ENCODE measurements around the gene NTNG1.
"Not testable (repeated sequence)": the region's sequence is repeated elsewhere in the genome, so short reads cannot be mapped to it uniquely, and the experiment has no call there.

NTNG1 gene

GRCh38 chr1:107142666-107143065 lies 1.8 kb downstream of the NTNG1 start:
- no peak for DNase-seq (ENCODE audit: low read depth, low spot score)

DNA sequence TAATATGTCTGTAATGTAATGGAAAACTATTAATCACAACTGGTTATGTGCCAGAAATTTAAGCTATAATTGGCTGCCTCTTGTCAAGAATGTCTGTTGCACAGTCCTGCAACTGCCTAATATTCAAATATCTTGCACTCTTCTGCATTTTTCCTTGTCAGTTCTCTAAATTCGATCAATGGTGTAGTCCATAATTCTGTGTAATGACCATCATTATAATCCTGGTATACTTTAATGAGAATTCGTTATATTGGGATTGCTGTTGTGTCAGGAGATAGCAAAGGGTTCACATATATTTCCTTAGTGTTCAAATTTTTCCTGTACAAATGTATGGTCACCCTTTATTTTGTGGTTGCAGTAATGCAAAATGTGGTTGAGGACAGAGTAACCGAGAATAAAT lies 4.8 kb downstream of the NTNG1 start:
- DNase-seq (ENCODE audit: low read depth, low spot score), result no peak

DNA sequence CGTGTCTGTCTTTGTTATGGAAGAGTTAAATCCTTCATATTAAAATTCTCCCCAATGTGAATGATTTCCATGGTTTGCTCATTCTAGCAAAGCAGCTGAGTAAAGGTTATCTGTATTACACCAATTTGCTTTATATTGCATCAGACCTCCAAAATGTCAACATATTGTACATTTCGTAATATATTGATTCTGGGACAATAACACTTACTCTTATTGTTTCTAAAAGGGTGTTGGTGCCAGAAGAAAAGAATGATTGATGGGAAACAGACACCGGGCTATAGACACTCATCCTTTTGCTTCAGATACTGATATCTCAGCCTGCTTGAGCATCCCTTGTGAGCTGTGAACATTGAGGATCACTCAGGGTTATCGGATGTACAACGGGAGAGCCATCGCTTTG lies 7.0 kb downstream of the NTNG1 start:
- no peak for DNase-seq (ENCODE audit: low read depth, low spot score)

GRCh38 chr1:107149946-107150345 lies 9.1 kb downstream of the NTNG1 start:
- DNase-seq (ENCODE audit: low read depth, low spot score), result no peak

- DNase-seq (ENCODE audit: low read depth, low spot score), result no peak
Observed at GRCh38 chr1:107151295-107151694, 10.5 kb downstream of the NTNG1 start.

GRCh38 chr1:107152395-107152794 lies 11.6 kb downstream of the NTNG1 start:
- no peak for DNase-seq (ENCODE audit: low read depth, low spot score)

DNA sequence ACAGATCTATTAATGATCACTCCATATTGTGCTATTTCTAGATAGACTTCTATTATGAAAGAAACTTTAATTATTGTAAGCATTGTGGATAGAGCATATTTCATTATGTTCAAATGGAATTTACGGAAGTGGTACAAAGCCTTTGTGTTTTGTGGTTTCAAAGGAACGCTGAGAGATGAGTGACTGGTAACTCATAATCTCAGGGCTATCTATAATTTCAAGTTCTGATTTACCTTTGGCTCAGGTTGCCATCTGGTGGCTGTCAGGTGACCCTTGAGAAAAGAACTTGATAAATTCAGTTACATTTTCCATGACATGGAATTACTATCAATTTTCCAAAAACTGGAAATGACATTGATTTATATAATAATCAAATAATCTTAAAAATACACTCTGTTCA lies 12.2 kb downstream of the NTNG1 start:
- DNase-seq (ENCODE audit: low read depth, low spot score), result no peak

DNA sequence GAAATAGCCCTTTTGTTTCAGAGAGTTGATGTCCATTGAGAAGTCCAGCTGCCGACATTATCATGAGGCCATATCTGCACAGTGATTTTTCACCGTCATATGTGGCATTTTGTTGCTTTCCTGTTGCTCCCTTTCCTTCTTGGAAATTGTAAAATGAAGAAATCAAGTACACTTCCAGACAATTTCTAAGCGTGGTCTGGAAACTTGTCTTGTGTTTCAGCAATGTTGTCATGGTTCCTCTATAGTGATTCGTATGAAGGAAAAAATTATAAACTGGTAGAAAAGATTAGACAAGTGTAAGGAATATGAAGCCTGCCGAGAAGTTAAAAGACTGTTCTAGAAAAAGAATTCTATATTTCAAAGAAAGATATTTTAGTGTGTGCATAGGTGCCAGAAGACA lies 17.7 kb downstream of the NTNG1 start:
- DNase-seq (ENCODE audit: low read depth, low spot score), result no peak

- no peak for DNase-seq (ENCODE audit: low read depth, low spot score)
Observed at GRCh38 chr1:107158991-107159390, 18.2 kb downstream of the NTNG1 start.

GRCh38 chr1:107162745-107163144 lies 21.9 kb downstream of the NTNG1 start:
- DNase-seq (ENCODE audit: low read depth, low spot score), result no peak

- DNase-seq (ENCODE audit: low read depth, low spot score), result not testable (repeated sequence)
Observed at GRCh38 chr1:107164901-107165300, 24.1 kb downstream of the NTNG1 start.

DNA sequence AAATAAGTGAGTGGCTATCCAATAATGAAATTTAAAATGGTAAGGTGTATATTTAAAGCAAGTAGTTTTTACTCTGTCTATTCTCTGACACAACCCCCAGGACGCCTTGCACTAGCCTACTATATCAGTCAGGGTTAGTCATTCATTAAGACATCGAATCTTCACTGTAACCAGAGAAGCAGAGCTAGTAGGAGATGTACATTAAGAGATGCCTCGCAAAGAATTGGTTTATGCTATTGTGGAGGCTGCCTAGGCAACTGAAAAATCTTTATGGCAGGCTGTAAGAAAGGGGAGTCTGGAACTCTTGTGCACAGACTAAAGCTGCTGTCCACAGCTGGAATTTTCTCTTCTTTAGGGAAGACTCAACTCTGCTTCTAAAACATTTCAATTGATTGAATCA lies 28.8 kb downstream of the NTNG1 start:
- no peak for DNase-seq (ENCODE audit: low read depth, low spot score)

GRCh38 chr1:107171333-107171732 lies 30.5 kb downstream of the NTNG1 start:
- no peak for DNase-seq (ENCODE audit: low read depth, low spot score)

DNA sequence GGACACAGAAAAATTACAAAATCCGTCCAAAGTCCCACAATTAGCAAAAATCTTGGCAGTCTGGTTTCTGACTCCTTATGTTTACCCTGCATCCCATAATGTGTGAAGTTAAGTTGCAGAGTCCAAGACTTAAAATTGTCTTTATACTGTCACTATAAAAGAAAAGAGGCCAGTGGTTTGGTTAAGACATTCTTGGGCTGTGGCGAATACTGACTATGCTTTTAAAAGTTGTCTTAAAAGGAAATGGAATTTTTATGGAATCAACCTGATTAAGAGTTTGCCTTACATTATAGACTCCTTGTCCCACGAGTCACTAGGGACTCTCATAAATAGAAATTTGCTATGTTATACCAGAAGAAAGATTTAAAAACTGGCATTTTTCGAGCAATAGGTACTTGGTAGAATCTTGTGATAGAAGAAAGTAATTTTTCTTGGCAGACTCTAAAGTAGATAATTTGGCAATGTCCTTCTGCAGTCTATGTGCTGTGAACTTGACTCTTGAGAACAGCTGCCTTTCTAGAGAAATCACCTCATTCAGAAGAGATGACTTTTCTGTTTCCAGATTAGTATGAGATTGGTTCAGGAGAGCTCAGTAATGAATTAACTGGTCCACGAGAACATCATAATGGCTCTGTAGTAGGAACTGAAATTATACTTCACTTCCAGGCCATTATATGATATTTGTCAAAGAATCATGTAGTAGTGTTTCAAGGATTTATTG lies 31.8 kb downstream of the NTNG1 start:
- DNase-seq (ENCODE audit: low read depth, low spot score), result no peak

DNA sequence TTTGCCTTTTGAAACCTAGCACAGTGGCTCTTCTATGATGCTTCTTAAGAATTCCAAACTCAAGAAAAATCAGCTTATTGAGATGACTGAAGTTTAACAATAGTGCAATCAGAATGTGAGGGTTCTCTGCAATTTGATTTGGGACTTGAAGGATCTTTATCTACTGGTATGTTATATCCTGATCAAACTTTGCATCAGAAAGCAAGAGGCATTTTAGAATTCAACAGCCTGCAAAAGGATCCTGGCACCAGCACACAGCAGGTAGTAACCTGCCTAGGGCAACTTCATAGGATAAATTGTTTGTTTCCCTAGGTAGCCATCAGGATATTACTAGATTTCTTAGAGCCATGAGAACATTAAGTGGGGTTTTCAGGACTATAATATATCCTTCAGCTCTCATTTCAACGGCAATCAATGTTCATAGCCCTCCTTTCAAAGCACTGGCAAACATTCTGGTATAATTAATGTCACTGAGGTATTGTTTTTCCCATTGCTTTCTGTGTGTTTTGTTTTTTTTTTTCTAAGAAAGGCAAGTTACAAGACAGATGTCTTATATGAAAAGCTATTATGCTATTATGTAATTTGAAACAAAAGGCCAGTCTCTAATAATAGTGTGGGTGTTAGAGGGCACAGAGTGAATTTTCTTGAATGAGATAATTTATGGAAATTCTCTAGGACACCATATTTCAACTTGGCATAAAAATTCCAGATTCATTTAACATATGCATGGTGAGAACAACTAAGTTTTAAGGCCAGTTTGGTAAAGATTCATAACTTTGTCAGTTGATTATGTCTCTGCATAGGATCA lies 34.5 kb downstream of the NTNG1 start:
- DNase-seq (ENCODE audit: low read depth, low spot score), result no peak

DNA sequence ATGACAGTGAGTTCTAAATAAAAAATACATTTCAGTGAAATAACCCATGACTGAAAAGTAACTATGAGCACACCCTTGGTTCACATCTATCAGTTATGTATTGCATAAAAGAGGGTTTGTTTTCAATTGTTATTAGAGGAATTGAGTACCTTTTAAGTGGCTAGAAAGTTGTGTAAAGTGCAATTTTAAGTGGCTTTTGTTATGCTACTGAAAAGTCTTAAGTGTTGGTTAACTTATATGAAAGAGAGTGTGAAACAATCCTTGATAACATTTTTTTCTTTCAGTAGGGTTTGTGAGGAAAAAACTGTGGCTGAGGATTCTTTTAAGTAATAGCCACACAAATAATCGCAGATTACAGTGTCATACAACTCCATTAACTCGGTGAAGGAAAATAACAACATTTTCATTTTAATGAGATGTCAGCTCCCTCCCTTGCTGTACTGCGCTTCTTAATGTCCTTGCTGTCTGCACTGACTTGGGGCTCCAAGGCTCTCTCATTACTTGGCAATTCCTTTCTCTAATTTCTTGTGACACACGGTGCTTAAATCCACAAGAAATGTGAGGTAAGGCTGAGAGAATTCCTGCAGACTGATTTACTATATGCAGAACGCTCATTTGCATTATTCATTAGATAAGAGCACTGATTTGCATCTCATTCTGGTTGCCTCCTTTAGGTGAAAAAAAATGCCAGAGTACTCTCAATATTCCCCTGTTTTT lies 40.6 kb downstream of the NTNG1 start:
- DNase-seq (ENCODE audit: low read depth, low spot score), result no peak

GRCh38 chr1:107183011-107183410 lies 42.2 kb downstream of the NTNG1 start:
- no peak for DNase-seq (ENCODE audit: low read depth, low spot score)

DNA sequence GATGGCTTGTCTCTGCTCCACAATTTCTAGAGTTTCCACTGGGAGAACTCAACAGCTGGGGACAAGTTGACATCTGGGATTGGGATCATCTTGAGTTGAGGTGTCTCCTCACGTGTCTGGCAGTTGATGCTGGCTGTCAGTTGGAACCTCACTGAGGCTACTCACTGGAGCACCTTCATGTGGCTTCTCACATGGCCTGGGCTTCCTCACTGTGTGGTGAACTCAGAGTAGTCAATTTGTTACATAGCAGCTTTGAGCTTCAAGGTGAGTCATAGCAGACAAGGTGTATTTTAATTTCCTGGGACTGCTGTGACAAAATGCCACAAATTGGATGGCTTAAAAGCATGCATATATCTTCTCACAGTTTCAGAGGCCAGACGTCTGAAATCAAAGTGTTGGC lies 44.0 kb downstream of the NTNG1 start:
- DNase-seq (ENCODE audit: low read depth, low spot score), result no peak

GRCh38 chr1:107187399-107187798 lies 46.6 kb downstream of the NTNG1 start:
- DNase-seq (ENCODE audit: low read depth, low spot score), result no peak

GRCh38 chr1:107188160-107188559 lies 47.3 kb downstream of the NTNG1 start:
- no peak for DNase-seq (ENCODE audit: low read depth, low spot score)

DNA sequence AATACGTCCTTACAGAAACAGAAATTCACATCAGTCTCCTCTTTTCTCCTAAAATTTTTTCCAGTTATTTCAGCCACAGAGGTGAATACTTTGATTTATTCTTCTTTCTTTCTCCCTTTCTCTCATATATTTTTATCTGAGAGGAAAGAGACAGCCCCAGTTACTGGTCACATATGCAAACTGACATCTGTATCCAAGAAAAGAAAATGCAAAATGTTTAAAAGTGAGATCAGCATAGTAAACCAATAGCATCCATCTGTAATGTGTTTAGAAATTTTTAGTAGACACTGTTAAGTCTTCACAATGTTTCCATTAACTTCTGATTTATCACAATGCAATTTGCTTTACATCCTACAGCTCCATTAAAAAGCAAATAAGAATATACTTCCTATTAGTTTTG lies 53.5 kb downstream of the NTNG1 start:
- DNase-seq (ENCODE audit: low read depth, low spot score), result no peak

DNA sequence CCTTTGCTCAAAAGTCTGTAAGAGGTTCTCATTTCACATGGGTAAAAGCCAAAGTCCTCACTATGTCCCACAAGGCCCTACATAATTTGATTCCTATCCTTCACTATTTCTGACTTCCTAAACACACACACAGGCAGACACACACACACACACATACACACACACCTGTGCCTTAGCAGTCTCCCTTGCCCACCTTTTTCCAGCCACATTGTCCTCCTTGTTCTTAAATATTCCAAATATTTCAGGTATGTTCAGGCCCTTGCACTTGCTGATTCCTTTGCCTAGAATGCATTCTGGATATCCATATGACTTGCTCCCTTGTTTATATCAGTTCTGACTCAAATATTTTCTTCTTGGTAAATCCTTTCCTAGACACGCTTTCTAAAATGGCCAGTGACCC lies 54.6 kb downstream of the NTNG1 start:
- DNase-seq (ENCODE audit: low read depth, low spot score), result no peak

Measured in smooth muscle cell of the brain vasculature (primary cell).